GM12892 (cell line): ENCODE data around the gene PRELID3B.

Experiments
- POLR2A ChIP-seq: IDR thresholded peaks from 2 replicates; pipeline ENCODE4 v1.6.1; 2011; ENCODE audit warnings: low read depth, low read length, control low read depth
- POLR2AphosphoS5 ChIP-seq: IDR thresholded peaks from 2 replicates; pipeline ENCODE4 v1.6.1; 2011; ENCODE audit warnings: low read depth, low read length, control low read depth

DNA sequence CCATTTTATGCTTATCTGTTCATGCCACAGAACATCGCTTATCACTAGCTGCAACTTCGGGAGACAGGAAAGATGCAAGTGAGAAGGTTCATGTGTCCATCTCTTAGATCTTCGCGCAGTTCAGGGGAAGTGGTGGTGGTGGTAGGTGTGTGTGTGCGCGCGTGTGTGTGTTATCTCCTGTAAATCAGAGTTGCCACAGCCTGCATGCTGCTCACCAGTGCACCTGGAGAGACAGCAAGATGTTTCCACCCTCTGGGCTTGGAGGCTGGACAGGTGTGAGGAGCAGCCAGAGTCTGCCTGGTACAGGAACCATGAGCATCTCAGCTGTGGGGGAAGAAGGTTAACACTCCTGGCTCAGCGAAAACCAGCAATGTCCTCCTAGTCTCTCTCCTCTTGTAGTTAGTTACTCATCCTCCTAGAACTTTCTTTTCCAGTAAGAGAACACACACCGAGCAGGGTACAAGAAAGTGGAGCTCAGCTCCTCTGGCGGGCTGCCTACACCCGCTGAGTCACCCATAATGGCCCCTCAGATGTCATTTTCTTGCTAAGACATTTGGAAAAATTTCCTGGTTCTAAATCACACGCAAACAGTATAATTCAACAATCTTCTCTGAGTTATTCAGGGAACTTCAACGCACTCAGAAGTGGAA is 28.5 kb downstream of the PRELID3B start:
- TF ChIP-seq POLR2AphosphoS5 = no peak
- no peak for TF ChIP-seq POLR2A
